WTC11 (cell line): Measurements from ENCODE around the gene NEUROD2. TPM values are rescaled to one million over a fixed set of nuclear protein-coding genes. Genes with fewer than 3 reads are reported as not detected.

ENCODE experiments used
- ATAC-seq: fragments of 200-7000 bp; cut with Tn5 transposase; 2 replicates; pipeline ENCODE4 v1.10.0; 2021; ENCODE audit warnings: mild to moderate bottlenecking, moderate library complexity
- CTCF ChIA-PET: fragments of 300-600 bp; sonication (Branson Sonifier 250); formaldehyde crosslinking; loops from one replicate; lab custom pipeline; 2021; ENCODE audit warnings: antibody characterized with exemption; lab: Charles Lee
- POLR2A ChIA-PET: fragments of 350-600 bp; sonication (Branson Sonifier 250); formaldehyde crosslinking; loops from one replicate; lab custom pipeline; 2021; ENCODE audit warnings: antibody characterized with exemption; lab: Charles Lee
- DNase-seq: peaks from one replicate; pipeline ENCODE4 v3.0.0; 2021; ENCODE audit warnings: low spot score
- H3K27ac Mint-ChIP-seq: 2 replicates; pipeline ENCODE4 v1.8.0; 2021; ENCODE audit warnings: mixed read lengths
- H3K27me3 Mint-ChIP-seq: 2 replicates; pipeline ENCODE4 v1.8.0; 2021; ENCODE audit warnings: low read depth, mild to moderate bottlenecking, moderate library complexity, mixed read lengths
- H3K36me3 Mint-ChIP-seq: 2 replicates; pipeline ENCODE4 v1.8.0; 2021; ENCODE audit warnings: mixed read lengths
- H3K4me1 Mint-ChIP-seq: 2 replicates; pipeline ENCODE4 v1.8.0; 2022; ENCODE audit warnings: mixed read lengths
- H3K4me3 Mint-ChIP-seq: 2 replicates; pipeline ENCODE4 v1.8.0; 2021; ENCODE audit warnings: mild to moderate bottlenecking, moderate library complexity, mixed read lengths
- H3K9me3 Mint-ChIP-seq: 2 replicates; pipeline ENCODE4 v1.8.0; 2021; ENCODE audit warnings: mixed read lengths
- FOXJ3 ChIP-seq: sonication (generic); formaldehyde crosslinking; IDR thresholded peaks from 2 replicates; pipeline ENCODE4 v1.9.0; 2021; ENCODE audit warnings: missing genetic modification reagents, mild to moderate bottlenecking, borderline replicate concordance
- FOXK1 ChIP-seq: sonication (generic); formaldehyde crosslinking; IDR thresholded peaks from 2 replicates; pipeline ENCODE4 v1.8.0; 2022; ENCODE audit warnings: mild to moderate bottlenecking, moderate library complexity, missing genetic modification reagents
- HMGXB4 ChIP-seq: sonication (generic); formaldehyde crosslinking; IDR thresholded peaks from 2 replicates; pipeline ENCODE4 v1.8.1; 2023; ENCODE audit warnings: mild to moderate bottlenecking, moderate library complexity, missing genetic modification reagents
- USF1 ChIP-seq: sonication (generic); formaldehyde crosslinking; IDR thresholded peaks from 2 replicates; pipeline ENCODE4 v1.8.0; 2022; ENCODE audit warnings: mild to moderate bottlenecking, missing genetic modification reagents
- ZNF263 ChIP-seq: sonication (generic); formaldehyde crosslinking; IDR thresholded peaks from 2 replicates; pipeline ENCODE4 v1.8.1; 2022; ENCODE audit warnings: low read depth, mild to moderate bottlenecking, moderate library complexity, missing genetic modification reagents
- total RNA-seq: library from RNA; stranded (reverse); gene quantifications from 3 replicates; pipeline ENCODE4 v1.2.3, GENCODE V29; 2021
- TF ChIP-seq, protein P1 (sequence below): sonication (generic); formaldehyde crosslinking; IDR thresholded peaks from 2 replicates; pipeline ENCODE4 v1.8.0; 2022; ENCODE audit warnings: missing genetic modification reagents
- TF ChIP-seq, protein P2 (sequence below): fragments of 250-450 bp; sonication (Bioruptor Pico); IDR thresholded peaks from 2 replicates; pipeline ENCODE4 v1.9.0; 2021; ENCODE audit warnings: mild to moderate bottlenecking, borderline replicate concordance

The NEUROD2 gene
- total RNA-seq, 1 experiment from 2014 or later = not detected

- peaks cover 66% of the 10 kb centered on the region for H3K4me1 Mint-ChIP-seq
- ATAC-seq = no peak
Observed at GRCh38 chr17:39600288-39600996, 7.3 kb downstream of the NEUROD2 start.

GRCh38 chr17:39599665-39600231 is 8.0 kb downstream of the NEUROD2 start:
- TF ChIP-seq, protein P1, sequence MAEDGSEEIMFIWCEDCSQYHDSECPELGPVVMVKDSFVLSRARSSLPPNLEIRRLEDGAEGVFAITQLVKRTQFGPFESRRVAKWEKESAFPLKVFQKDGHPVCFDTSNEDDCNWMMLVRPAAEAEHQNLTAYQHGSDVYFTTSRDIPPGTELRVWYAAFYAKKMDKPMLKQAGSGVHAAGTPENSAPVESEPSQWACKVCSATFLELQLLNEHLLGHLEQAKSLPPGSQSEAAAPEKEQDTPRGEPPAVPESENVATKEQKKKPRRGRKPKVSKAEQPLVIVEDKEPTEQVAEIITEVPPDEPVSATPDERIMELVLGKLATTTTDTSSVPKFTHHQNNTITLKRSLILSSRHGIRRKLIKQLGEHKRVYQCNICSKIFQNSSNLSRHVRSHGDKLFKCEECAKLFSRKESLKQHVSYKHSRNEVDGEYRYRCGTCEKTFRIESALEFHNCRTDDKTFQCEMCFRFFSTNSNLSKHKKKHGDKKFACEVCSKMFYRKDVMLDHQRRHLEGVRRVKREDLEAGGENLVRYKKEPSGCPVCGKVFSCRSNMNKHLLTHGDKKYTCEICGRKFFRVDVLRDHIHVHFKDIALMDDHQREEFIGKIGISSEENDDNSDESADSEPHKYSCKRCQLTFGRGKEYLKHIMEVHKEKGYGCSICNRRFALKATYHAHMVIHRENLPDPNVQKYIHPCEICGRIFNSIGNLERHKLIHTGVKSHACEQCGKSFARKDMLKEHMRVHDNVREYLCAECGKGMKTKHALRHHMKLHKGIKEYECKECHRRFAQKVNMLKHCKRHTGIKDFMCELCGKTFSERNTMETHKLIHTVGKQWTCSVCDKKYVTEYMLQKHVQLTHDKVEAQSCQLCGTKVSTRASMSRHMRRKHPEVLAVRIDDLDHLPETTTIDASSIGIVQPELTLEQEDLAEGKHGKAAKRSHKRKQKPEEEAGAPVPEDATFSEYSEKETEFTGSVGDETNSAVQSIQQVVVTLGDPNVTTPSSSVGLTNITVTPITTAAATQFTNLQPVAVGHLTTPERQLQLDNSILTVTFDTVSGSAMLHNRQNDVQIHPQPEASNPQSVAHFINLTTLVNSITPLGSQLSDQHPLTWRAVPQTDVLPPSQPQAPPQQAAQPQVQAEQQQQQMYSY (CRISPR knock-in tag) = peak; percentile 80
- no peak for TF ChIP-seq FOXK1
- no peak overlapping the region for H3K27ac Mint-ChIP-seq
- H3K27me3 Mint-ChIP-seq = peaks cover 100% of the 10 kb centered on the region
- ATAC-seq = peak; percentile 4; the same call in 1 of the 2 replicates
- H3K4me3 Mint-ChIP-seq = no peak overlapping the region; the same call in 1 of the 2 replicates
- no peaks in the 10 kb centered on the region for H3K9me3 Mint-ChIP-seq
- DNase-seq = no peak
- ChIA-PET CTCF (interaction anchor here (0.8 to 11.0 kb wide), 5 partner anchors 22 to 72 kb away, joined by 3 to 86 read pairs (median 7); no protein-coding TSS in a partner anchor), POLR2A (no interaction called here)
- H3K36me3 Mint-ChIP-seq = no peaks in the 10 kb centered on the region
- peaks cover 68% of the 10 kb centered on the region for H3K4me1 Mint-ChIP-seq

More at GRCh38 chr17:39600288-39600996, 7.3 kb downstream of the NEUROD2 start:
- H3K36me3 Mint-ChIP-seq = no peaks in the 10 kb centered on the region
- H3K9me3 Mint-ChIP-seq = no peaks in the 10 kb centered on the region
- H3K27ac Mint-ChIP-seq = no peak overlapping the region
- no peak overlapping the region; the same call in none of the 2 replicates for H3K4me3 Mint-ChIP-seq
- TF ChIP-seq ZNF263 (CRISPR knock-in tag) (0 out of 2 replicates have a peak, but pooled peaks have one; percentile 14), FOXJ3 (CRISPR knock-in tag) (no peak)
- TF ChIP-seq, protein P2, sequence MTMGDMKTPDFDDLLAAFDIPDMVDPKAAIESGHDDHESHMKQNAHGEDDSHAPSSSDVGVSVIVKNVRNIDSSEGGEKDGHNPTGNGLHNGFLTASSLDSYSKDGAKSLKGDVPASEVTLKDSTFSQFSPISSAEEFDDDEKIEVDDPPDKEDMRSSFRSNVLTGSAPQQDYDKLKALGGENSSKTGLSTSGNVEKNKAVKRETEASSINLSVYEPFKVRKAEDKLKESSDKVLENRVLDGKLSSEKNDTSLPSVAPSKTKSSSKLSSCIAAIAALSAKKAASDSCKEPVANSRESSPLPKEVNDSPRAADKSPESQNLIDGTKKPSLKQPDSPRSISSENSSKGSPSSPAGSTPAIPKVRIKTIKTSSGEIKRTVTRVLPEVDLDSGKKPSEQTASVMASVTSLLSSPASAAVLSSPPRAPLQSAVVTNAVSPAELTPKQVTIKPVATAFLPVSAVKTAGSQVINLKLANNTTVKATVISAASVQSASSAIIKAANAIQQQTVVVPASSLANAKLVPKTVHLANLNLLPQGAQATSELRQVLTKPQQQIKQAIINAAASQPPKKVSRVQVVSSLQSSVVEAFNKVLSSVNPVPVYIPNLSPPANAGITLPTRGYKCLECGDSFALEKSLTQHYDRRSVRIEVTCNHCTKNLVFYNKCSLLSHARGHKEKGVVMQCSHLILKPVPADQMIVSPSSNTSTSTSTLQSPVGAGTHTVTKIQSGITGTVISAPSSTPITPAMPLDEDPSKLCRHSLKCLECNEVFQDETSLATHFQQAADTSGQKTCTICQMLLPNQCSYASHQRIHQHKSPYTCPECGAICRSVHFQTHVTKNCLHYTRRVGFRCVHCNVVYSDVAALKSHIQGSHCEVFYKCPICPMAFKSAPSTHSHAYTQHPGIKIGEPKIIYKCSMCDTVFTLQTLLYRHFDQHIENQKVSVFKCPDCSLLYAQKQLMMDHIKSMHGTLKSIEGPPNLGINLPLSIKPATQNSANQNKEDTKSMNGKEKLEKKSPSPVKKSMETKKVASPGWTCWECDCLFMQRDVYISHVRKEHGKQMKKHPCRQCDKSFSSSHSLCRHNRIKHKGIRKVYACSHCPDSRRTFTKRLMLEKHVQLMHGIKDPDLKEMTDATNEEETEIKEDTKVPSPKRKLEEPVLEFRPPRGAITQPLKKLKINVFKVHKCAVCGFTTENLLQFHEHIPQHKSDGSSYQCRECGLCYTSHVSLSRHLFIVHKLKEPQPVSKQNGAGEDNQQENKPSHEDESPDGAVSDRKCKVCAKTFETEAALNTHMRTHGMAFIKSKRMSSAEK (CRISPR knock-in tag) = no peak
- H3K27me3 Mint-ChIP-seq = peaks cover 100% of the 10 kb centered on the region
- ChIA-PET POLR2A (interaction anchor here (0.6 kb wide), 1 partner anchor 24 kb away, joined by 3 read pairs; no protein-coding TSS in a partner anchor), CTCF (interaction anchor here (1.2 to 11.0 kb wide), 7 partner anchors 21 to 71 kb away, joined by 3 to 98 read pairs (median 7); no protein-coding TSS in a partner anchor)
- DNase-seq = no peak

DNA sequence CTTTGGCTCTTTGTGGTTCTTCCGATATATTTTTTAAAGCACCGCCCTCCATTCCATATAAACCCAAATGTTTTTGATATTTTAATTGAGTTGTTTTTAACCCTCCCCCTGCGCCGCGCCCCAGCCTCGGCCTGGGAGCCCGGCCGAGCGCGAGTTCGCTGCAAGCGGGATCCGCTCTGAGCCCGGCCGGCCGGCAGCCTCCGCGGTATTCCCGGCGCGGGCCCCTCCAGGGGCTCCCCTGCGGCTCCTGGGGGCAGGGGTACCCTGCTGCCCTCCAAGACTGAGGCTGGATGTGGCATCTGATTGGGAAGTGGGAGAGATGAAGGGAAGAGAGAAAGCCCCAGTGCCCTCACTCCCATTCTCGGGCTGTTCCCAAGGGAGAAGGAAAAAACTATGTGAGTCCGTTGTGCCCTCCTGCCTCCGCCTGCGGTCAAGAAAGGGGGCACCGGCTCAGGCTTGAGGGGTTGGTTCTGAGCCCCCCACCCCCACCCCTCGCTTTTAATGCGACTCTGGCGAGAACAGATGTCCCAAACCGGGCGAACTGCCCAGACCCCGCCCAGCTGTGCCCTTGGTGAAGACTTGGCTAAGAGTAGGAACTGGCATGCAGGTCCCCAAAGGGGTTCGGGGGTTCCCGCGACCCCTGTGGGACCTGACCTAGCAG is 8.6 kb downstream of the NEUROD2 start:
- no peak for ATAC-seq
- H3K36me3 Mint-ChIP-seq = no peaks in the 10 kb centered on the region
- peak; percentile 42 for DNase-seq
- H3K27me3 Mint-ChIP-seq = peaks cover 100% of the 10 kb centered on the region
- CTCF ChIA-PET = interaction anchor here (0.7 to 11.0 kb wide), 7 partner anchors 23 to 73 kb away, joined by 3 to 86 read pairs (median 5); no protein-coding TSS in a partner anchor
- 0 out of 2 replicates have a peak, but pooled peaks have one; percentile 25 for TF ChIP-seq HMGXB4 (CRISPR knock-in tag)
- TF ChIP-seq USF1 (CRISPR knock-in tag) = no peak
- POLR2A ChIA-PET = interaction anchor here (0.5 kb wide), 2 partner anchors 20 to 294 kb away, joined by 4 to 5 read pairs; no protein-coding TSS in a partner anchor
- H3K4me3 Mint-ChIP-seq = no peak overlapping the region
- H3K9me3 Mint-ChIP-seq = no peaks in the 10 kb centered on the region
- H3K4me1 Mint-ChIP-seq = peaks cover 67% of the 10 kb centered on the region
- H3K27ac Mint-ChIP-seq = no peak overlapping the region
